Measurements from ENCODE around the gene PCGF5.
"Not testable (repeated sequence)": the region's sequence is repeated elsewhere in the genome, so short reads cannot be mapped to it uniquely, and the experiment has no call there.

Gene PCGF5

GRCh38 chr10:91287912-91288311, 67.4 kb downstream of the PCGF5 start:
- no peak for DNase-seq

GRCh38 chr10:91289305-91289704, 68.8 kb downstream of the PCGF5 start:
- DNase-seq: no peak

- DNase-seq: no peak
Observed at GRCh38 chr10:91290607-91291006, 70.1 kb downstream of the PCGF5 start.

- DNase-seq: no peak
Observed at GRCh38 chr10:91294134-91294906, 73.9 kb downstream of the PCGF5 start.

GRCh38 chr10:91295346-91295745, 74.9 kb downstream of the PCGF5 start:
- DNase-seq: no peak

GRCh38 chr10:91296471-91296870, 76.0 kb downstream of the PCGF5 start:
- DNase-seq: no peak

GRCh38 chr10:91298224-91298871, 77.9 kb downstream of the PCGF5 start:
- peak; percentile 47 for DNase-seq

GRCh38 chr10:91299999-91300575, 79.6 kb downstream of the PCGF5 start:
- no peak for DNase-seq

- not testable (repeated sequence) for DNase-seq
Observed at GRCh38 chr10:91302946-91303345, 82.5 kb downstream of the PCGF5 start.

- DNase-seq: not testable (repeated sequence)
Observed at GRCh38 chr10:91305979-91306378, 85.5 kb downstream of the PCGF5 start.

GRCh38 chr10:91307489-91307888, 87.0 kb downstream of the PCGF5 start:
- no peak for DNase-seq

GRCh38 chr10:91309711-91310110, 89.2 kb downstream of the PCGF5 start:
- no peak for DNase-seq

GRCh38 chr10:91311601-91312381, 91.3 kb downstream of the PCGF5 start:
- DNase-seq: no peak

GRCh38 chr10:91312382-91312733, 91.9 kb downstream of the PCGF5 start:
- no peak for DNase-seq

GRCh38 chr10:91313796-91314485, 93.5 kb downstream of the PCGF5 start:
- no peak for DNase-seq

- DNase-seq: no peak
Observed at GRCh38 chr10:91316486-91316885, 96.0 kb downstream of the PCGF5 start.

- DNase-seq: no peak
Observed at GRCh38 chr10:91317541-91317940, 97.1 kb downstream of the PCGF5 start.

- no peak for DNase-seq
Observed at GRCh38 chr10:91319336-91319735, 98.9 kb downstream of the PCGF5 start.

GRCh38 chr10:91323293-91323905, 102.9 kb downstream of the PCGF5 start:
- not testable (repeated sequence) for DNase-seq

GRCh38 chr10:91328320-91328984, 108.0 kb downstream of the PCGF5 start:
- no peak for DNase-seq

Data from NCI-H774 (cell line).